Parathyroid adenoma (tissue), 2 donors: ENCODE data around the gene OR6B2.

Experiments
- H2AFZ ChIP-seq: fragments of 300-600 bp; sonication (generic); one replicate; pipeline ENCODE4 v1.7.0; 2017; ENCODE audit warnings: antibody characterized with exemption, mild to moderate bottlenecking
- H3K27ac ChIP-seq: fragments of 300-600 bp; sonication (generic); one replicate; pipeline ENCODE4 v1.7.0; 2017
- H3K27me3 ChIP-seq: fragments of 300-600 bp; sonication (generic); one replicate; pipeline ENCODE4 v1.7.0; 2017; ENCODE audit warnings: low read length; ENCODE audit not compliant: control insufficient read depth, insufficient read depth
- H3K36me3 ChIP-seq: fragments of 300-600 bp; sonication (generic); one replicate; pipeline ENCODE4 v1.7.0; 2017; ENCODE audit warnings: low read length; ENCODE audit not compliant: control insufficient read depth, insufficient read depth
- H3K4me1 ChIP-seq: fragments of 300-600 bp; sonication (generic); one replicate; pipeline ENCODE4 v1.7.0; 2017; ENCODE audit warnings: control low read depth
- H3K4me2 ChIP-seq: fragments of 300-600 bp; sonication (generic); one replicate; pipeline ENCODE4 v1.7.0; 2017; ENCODE audit warnings: low read length
- H3K4me3 ChIP-seq: fragments of 300-600 bp; sonication (generic); one replicate; pipeline ENCODE4 v1.7.0; 2017; ENCODE audit warnings: low read depth, low read length
- H3K79me2 ChIP-seq: fragments of 300-600 bp; sonication (generic); one replicate; pipeline ENCODE4 v1.7.0; 2017; ENCODE audit warnings: control low read depth
- H3K9ac ChIP-seq: fragments of 300-600 bp; sonication (generic); one replicate; pipeline ENCODE4 v1.7.0; 2017; ENCODE audit warnings: mild to moderate bottlenecking
- H3K9me3 ChIP-seq: fragments of 300-600 bp; sonication (generic); one replicate; pipeline ENCODE4 v1.7.0; 2017; ENCODE audit warnings: low read length; ENCODE audit not compliant: control insufficient read depth
- TF ChIP-seq, protein P1 (sequence below): fragments of 300-600 bp; sonication (generic); IDR thresholded peaks from one replicate; pipeline ENCODE4 v1.7.0; 2017; ENCODE audit warnings: antibody characterized with exemption, mild to moderate bottlenecking
- donor health status: primary hyperparathyroidism.

The OR6B2 gene

DNA sequence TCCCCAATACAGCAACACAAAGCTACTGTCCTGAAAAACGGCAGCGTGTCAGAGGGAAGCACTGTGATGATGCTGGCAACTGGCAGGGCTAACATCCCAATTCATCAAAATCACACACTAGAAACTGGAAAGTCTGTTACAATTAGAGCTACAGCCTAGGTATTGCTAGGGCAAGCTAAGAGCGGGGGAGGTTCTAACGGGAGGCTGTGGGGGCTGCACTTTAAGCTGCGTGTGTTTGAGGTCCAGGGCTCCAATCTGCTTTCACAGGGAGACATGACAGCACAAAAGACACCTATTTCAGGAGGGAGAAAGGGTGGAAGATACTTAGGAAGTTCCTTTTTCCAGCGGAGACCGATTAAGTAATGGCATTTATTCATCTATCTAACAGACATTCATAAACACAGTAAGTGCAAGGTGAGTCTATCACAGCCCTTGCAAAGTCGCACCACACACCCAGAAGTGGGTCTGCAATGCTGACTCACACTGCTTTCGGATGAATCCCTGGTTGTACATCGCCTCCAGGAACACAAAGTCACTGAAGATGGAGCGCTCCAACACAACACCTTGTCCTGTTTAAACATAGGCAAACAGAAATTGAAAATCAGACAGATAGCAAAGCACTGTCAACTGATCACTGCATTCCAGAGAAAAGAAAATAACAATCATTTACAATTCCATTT is 12.0 kb downstream of the OR6B2 start:
- no peaks in the 10 kb centered on the region for H3K36me3 ChIP-seq

DNA sequence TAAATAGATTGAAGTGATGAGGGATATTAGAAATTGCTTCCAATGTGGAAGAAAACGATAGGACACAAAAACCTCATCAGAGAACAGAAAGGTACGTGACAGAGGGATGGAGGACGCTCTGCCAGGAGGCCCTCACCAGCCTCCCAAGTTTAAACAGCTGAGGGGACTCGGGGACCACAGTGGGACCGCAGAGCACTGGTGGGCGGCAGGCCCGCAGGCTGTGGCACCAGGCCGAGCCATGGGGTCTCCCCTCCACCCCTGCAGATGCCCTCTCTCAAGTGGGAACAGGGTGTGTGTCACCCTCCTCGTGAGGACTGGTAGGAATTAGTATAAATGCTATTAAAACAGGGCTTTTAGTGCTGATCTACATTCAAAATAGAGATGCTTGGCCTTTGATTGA is 15.9 kb downstream of the OR6B2 start:
- Histone ChIP-seq H3K4me2 (no peak overlapping the region), H3K4me1 (no peaks in the 10 kb centered on the region), H3K4me3 (no peak overlapping the region), H2AFZ (no peak overlapping the region), H3K9me3 (no peaks in the 10 kb centered on the region), H3K27me3 (no peaks in the 10 kb centered on the region), H3K9ac (no peak overlapping the region), H3K27ac (no peak overlapping the region), H3K79me2 (peaks cover 8% of the 10 kb centered on the region), H3K36me3 (no peaks in the 10 kb centered on the region)
- TF ChIP-seq, protein P1, sequence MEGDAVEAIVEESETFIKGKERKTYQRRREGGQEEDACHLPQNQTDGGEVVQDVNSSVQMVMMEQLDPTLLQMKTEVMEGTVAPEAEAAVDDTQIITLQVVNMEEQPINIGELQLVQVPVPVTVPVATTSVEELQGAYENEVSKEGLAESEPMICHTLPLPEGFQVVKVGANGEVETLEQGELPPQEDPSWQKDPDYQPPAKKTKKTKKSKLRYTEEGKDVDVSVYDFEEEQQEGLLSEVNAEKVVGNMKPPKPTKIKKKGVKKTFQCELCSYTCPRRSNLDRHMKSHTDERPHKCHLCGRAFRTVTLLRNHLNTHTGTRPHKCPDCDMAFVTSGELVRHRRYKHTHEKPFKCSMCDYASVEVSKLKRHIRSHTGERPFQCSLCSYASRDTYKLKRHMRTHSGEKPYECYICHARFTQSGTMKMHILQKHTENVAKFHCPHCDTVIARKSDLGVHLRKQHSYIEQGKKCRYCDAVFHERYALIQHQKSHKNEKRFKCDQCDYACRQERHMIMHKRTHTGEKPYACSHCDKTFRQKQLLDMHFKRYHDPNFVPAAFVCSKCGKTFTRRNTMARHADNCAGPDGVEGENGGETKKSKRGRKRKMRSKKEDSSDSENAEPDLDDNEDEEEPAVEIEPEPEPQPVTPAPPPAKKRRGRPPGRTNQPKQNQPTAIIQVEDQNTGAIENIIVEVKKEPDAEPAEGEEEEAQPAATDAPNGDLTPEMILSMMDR, result no peak

More for the DNA sequence above, 12.0 kb downstream of the OR6B2 start:
- no peak overlapping the region for H3K27ac ChIP-seq
- TF ChIP-seq, protein P1, result no peak
- peaks cover 21% of the 10 kb centered on the region for H3K79me2 ChIP-seq
- H3K4me2 ChIP-seq, result no peak overlapping the region
- no peaks in the 10 kb centered on the region for H3K27me3 ChIP-seq
- no peaks in the 10 kb centered on the region for H3K9me3 ChIP-seq
- H2AFZ ChIP-seq, result no peak overlapping the region
- H3K4me3 ChIP-seq, result no peak overlapping the region
- H3K4me1 ChIP-seq, result no peaks in the 10 kb centered on the region
- H3K9ac ChIP-seq, result no peak overlapping the region

DNA sequence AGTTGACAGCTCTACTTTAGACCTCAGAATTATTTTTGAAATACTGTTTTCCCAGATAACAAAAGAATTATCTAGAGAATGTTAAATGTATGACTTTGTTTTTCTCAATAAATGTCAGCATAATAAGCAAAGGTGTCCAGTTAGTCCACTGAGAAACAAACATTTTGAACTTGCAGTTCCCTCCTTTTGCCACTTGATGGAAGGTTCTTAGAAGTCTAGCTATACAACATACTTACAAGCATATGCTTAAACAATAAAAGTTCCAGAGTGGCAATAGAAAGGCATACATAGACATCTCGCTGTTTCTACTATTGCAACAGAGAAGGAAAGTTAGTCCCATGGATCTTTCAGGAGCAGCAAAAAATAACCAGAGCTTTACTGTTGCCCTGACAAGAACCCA is 16.9 kb downstream of the OR6B2 start:
- TF ChIP-seq, protein P1, result no peak
- no peak overlapping the region for H3K9ac ChIP-seq
- H3K36me3 ChIP-seq, result no peaks in the 10 kb centered on the region
- H3K4me2 ChIP-seq, result no peak overlapping the region
- H2AFZ ChIP-seq, result no peak overlapping the region
- no peak overlapping the region for H3K27ac ChIP-seq
- peaks cover 5% of the 10 kb centered on the region for H3K79me2 ChIP-seq
- no peaks in the 10 kb centered on the region for H3K4me1 ChIP-seq
- no peak overlapping the region for H3K4me3 ChIP-seq
- no peaks in the 10 kb centered on the region for H3K27me3 ChIP-seq
- H3K9me3 ChIP-seq, result no peaks in the 10 kb centered on the region

DNA sequence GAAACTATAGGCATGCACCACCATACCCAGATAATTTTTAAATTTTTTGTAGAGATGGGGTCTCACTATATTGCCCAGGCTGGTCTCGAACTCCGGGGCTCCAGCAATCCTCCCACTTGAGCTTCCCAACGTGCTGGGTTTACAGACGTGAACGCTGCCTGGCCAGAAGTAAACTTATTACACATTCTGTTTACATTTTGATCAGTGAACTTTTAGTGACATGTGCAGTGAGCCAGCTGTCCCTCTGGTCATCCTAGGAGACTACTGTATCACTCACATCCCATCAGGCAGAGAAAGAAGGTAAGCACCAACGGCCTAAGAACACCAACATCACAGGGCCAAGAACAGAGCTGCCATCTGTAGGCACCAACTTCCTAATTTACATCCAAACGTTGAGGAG is 27.2 kb downstream of the OR6B2 start:
- Histone ChIP-seq H3K9ac (no peak overlapping the region), H3K4me3 (no peak overlapping the region), H3K27ac (no peak overlapping the region), H3K9me3 (no peaks in the 10 kb centered on the region), H3K79me2 (peaks cover 4% of the 10 kb centered on the region), H3K4me2 (no peak overlapping the region), H3K4me1 (no peaks in the 10 kb centered on the region), H3K27me3 (no peaks in the 10 kb centered on the region), H2AFZ (no peak overlapping the region), H3K36me3 (no peaks in the 10 kb centered on the region)
- TF ChIP-seq, protein P1, result no peak

DNA sequence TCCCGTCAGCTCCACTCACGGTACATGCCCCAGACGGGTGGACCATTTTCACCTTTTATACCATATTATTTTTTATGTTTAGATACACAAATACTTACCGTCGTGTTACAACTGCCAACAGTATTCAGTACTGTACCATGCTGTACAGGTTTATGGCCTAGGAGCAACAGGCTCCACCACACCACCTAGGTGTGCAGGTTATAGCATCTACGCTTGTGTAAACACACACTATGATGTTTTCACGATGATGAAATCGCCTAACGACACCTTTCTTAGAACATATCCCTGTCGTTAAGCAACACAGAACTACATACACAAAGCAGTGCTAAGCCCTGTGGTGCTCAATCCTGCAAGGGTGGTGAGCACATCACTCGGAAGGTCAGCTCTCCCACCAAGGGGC is 29.6 kb downstream of the OR6B2 start:
- Histone ChIP-seq H3K4me1 (no peaks in the 10 kb centered on the region), H3K4me2 (no peak overlapping the region), H3K9ac (no peak overlapping the region), H3K27ac (no peak overlapping the region), H3K79me2 (peaks cover 2% of the 10 kb centered on the region), H2AFZ (no peak overlapping the region), H3K27me3 (no peaks in the 10 kb centered on the region), H3K9me3 (no peaks in the 10 kb centered on the region), H3K4me3 (no peak overlapping the region), H3K36me3 (no peaks in the 10 kb centered on the region)
- TF ChIP-seq, protein P1, result no peak
